ENCODE results near the gene SFXN5.

DNA sequence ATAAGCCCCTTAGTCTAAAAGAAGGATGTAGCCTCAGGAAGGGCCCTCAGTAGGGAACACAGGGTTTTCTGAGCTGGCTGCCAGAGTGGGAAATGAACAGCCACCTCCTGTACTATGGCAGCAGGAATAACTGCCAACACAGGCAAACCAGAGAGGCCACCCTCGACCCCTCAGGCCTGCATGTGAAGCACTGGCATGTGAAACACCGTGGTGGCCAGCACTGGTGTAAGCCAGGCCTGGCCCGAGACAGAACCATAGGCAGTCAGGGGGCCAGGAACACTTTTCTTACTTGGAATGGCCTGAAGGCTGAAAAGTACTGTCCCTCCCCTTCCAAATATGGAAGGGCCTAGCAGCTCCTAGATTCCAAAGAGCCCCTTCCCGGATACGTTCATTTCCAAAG, 28.2 kb downstream of the SFXN5 start:
- TF ChIP-seq, protein P1, sequence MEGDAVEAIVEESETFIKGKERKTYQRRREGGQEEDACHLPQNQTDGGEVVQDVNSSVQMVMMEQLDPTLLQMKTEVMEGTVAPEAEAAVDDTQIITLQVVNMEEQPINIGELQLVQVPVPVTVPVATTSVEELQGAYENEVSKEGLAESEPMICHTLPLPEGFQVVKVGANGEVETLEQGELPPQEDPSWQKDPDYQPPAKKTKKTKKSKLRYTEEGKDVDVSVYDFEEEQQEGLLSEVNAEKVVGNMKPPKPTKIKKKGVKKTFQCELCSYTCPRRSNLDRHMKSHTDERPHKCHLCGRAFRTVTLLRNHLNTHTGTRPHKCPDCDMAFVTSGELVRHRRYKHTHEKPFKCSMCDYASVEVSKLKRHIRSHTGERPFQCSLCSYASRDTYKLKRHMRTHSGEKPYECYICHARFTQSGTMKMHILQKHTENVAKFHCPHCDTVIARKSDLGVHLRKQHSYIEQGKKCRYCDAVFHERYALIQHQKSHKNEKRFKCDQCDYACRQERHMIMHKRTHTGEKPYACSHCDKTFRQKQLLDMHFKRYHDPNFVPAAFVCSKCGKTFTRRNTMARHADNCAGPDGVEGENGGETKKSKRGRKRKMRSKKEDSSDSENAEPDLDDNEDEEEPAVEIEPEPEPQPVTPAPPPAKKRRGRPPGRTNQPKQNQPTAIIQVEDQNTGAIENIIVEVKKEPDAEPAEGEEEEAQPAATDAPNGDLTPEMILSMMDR (IDR thresholded peaks at IDR 0.05), result no peak
- TF ChIP-seq POLR2A (IDR thresholded peaks at IDR 0.05), result no peak

Measured in right lobe of liver (tissue), 4 donors.